A549 (cell line): ENCODE results near the gene HACL1. TPM values are rescaled to one million over a fixed set of nuclear protein-coding genes. Genes with fewer than 3 reads are reported as not detected.
A peak's percentile ranks its signal among the peaks of the same experiment; 100 is the strongest.

ENCODE experiments used
- BCL3 ChIP-seq: fragments of >200 bp; sonication (Bioruptor Twin); formaldehyde crosslinking; IDR thresholded peaks from 3 replicates; pipeline ENCODE4 v1.6.1; 2016
- BHLHE40 ChIP-seq: IDR thresholded peaks from 2 replicates; pipeline ENCODE4 v1.6.1; 2012; ENCODE audit warnings: low read depth, low read length, inconsistent platforms
- CBX2 ChIP-seq: fragments of 200-600 bp; sonication (generic); IDR thresholded peaks from 2 replicates; pipeline ENCODE4 v1.6.1; 2016; ENCODE audit warnings: low read depth, mild to moderate bottlenecking, borderline replicate concordance
- CBX8 ChIP-seq: fragments of 200-600 bp; sonication (generic); IDR thresholded peaks from 2 replicates; pipeline ENCODE4 v1.6.1; 2016
- CEBPB ChIP-seq, 2 experiments: fragments of >200 bp in 1 of 2; sonication (Bioruptor Twin) in 1 of 2; formaldehyde crosslinking in 1 of 2; IDR thresholded peaks; 2 replicates each; pipeline ENCODE4 v1.6.1; 2012 to 2016
- CHD2 ChIP-seq: fragments of 150-350 bp; IDR thresholded peaks from 2 replicates; pipeline ENCODE4 v1.6.1; 2014; ENCODE audit warnings: low read length; ENCODE audit not compliant: partially characterized antibody
- CTCF ChIP-seq: fragments of >200 bp; sonication (Bioruptor Twin); formaldehyde crosslinking; IDR thresholded peaks from 3 replicates; pipeline ENCODE4 v1.5.1; 2016
- E2F6 ChIP-seq: IDR thresholded peaks from 2 replicates; pipeline ENCODE4 v1.6.1; 2012; ENCODE audit warnings: low read depth, borderline replicate concordance
- EHF ChIP-seq: fragments of 250-450 bp; sonication (Bioruptor Pico); IDR thresholded peaks from 2 replicates; pipeline ENCODE4 v1.5.0; 2020; ENCODE audit warnings: mild to moderate bottlenecking
- EHMT2 ChIP-seq: fragments of 200-600 bp; sonication (generic); IDR thresholded peaks from 2 replicates; pipeline ENCODE4 v1.6.1; 2016; ENCODE audit warnings: antibody characterized with exemption, low read depth, mild to moderate bottlenecking, moderate library complexity
- FOSL2 ChIP-seq, 2 experiments: fragments of 450-650 bp in 1 of 2; fragments of >200 bp in 1 of 2; sonication (Bioruptor Twin) in 1 of 2; formaldehyde crosslinking; IDR thresholded peaks; 2 replicates each; pipeline versions ENCODE4 v1.5.0 to v1.6.1; 2016 to 2020; ENCODE audit warnings: mild to moderate bottlenecking in 1 of 2, moderate library complexity in 1 of 2
- HDAC2 ChIP-seq: fragments of 200-600 bp; sonication (generic); IDR thresholded peaks from 2 replicates; pipeline ENCODE4 v1.6.1; 2016
- HEYL ChIP-seq: fragments of 250-450 bp; sonication (Bioruptor Pico); IDR thresholded peaks from 2 replicates; pipeline ENCODE4 v1.8.0; 2021; ENCODE audit warnings: mild to moderate bottlenecking, moderate library complexity
- HOXA7 ChIP-seq: fragments of 250-450 bp; sonication (Bioruptor Pico); IDR thresholded peaks from 2 replicates; pipeline ENCODE4 v1.5.0; 2020; ENCODE audit warnings: mild to moderate bottlenecking, moderate library complexity
- HOXB13 ChIP-seq: fragments of 250-450 bp; sonication (Bioruptor Pico); IDR thresholded peaks from 2 replicates; pipeline ENCODE4 v1.5.0; 2020; ENCODE audit warnings: low read depth, mild to moderate bottlenecking, moderate library complexity
- KDM5A ChIP-seq: fragments of 200-600 bp; sonication (generic); IDR thresholded peaks from 2 replicates; pipeline ENCODE4 v1.6.1; 2016; ENCODE audit warnings: antibody characterized with exemption, mild to moderate bottlenecking
- MAFK ChIP-seq: fragments of 450-650 bp; IDR thresholded peaks from 2 replicates; pipeline ENCODE4 v1.6.1; 2014; ENCODE audit not compliant: partially characterized antibody
- MAZ ChIP-seq: fragments of 150-350 bp; IDR thresholded peaks from 2 replicates; pipeline ENCODE4 v1.6.1; 2014; ENCODE audit warnings: antibody characterized with exemption, low read depth, low read length, borderline replicate concordance
- NFE2L2 ChIP-seq: fragments of 150-350 bp; conservative IDR thresholded peaks from 2 replicates; pipeline ENCODE4 v1.6.1; 2014; ENCODE audit warnings: low read length
- NPAS2 ChIP-seq: fragments of 250-450 bp; sonication (Bioruptor Pico); IDR thresholded peaks from 2 replicates; pipeline ENCODE4 v1.8.0; 2022; ENCODE audit warnings: mild to moderate bottlenecking, moderate library complexity, borderline replicate concordance
- NR3C1 ChIP-seq: fragments of >200 bp; sonication (Bioruptor Twin); formaldehyde crosslinking; IDR thresholded peaks from 3 replicates; pipeline ENCODE4 v1.6.1; 2017
- RARB ChIP-seq: fragments of 250-450 bp; sonication (Bioruptor Pico); IDR thresholded peaks from 2 replicates; pipeline ENCODE4 v1.8.0; 2021; ENCODE audit warnings: mild to moderate bottlenecking, moderate library complexity
- RCOR1 ChIP-seq: fragments of 150-350 bp; IDR thresholded peaks from 2 replicates; pipeline ENCODE4 v1.6.1; 2014; ENCODE audit warnings: antibody characterized with exemption, low read length, low read depth
- RFX5 ChIP-seq: fragments of 450-650 bp; IDR thresholded peaks from 2 replicates; pipeline ENCODE4 v1.7.1; 2014; ENCODE audit warnings: antibody characterized with exemption, mild to moderate bottlenecking, moderate library complexity
- SREBF2 ChIP-seq: fragments of 450-650 bp; IDR thresholded peaks from 2 replicates; pipeline ENCODE4 v1.6.1; 2014; ENCODE audit warnings: mild to moderate bottlenecking, moderate library complexity
- TFCP2L1 ChIP-seq: fragments of 250-450 bp; sonication (Bioruptor Pico); IDR thresholded peaks from 2 replicates; pipeline ENCODE4 v1.5.0; 2021; ENCODE audit warnings: mild to moderate bottlenecking
- ZC3H11A ChIP-seq: fragments of 450-650 bp; IDR thresholded peaks from 2 replicates; pipeline ENCODE4 v1.6.1; 2014; ENCODE audit warnings: antibody characterized with exemption, mild to moderate bottlenecking
- ZFP36 ChIP-seq: fragments of 450-650 bp; IDR thresholded peaks from 2 replicates; pipeline ENCODE4 v1.6.1; 2014; ENCODE audit warnings: borderline replicate concordance; ENCODE audit not compliant: partially characterized antibody
- polyA plus RNA-seq, 4 experiments: library from polyadenylated mRNA; depleted of rRNA in 3 of 4; stranded (reverse); fragments of >200 nt; fragmentation: RNase III in 1 of 4; extraction: RNeasy Plus Mini Kit Qiagen cat#74134 plus additional on column Dnase treatment in 1 of 4; gene quantifications; 2 replicates in 3 of 4; 3 replicates in 1 of 4; pipeline ENCODE4 v1.2.3, GENCODE V29; 2011 to 2017
- TF ChIP-seq, protein P1 (sequence below): fragments of 150-350 bp; IDR thresholded peaks from 2 replicates; pipeline ENCODE4 v1.6.1; 2014; ENCODE audit warnings: low read depth, mild to moderate bottlenecking, low read length
- TF ChIP-seq, protein P2 (sequence below): IDR thresholded peaks from 2 replicates; pipeline ENCODE4 v1.6.1; 2012
- TF ChIP-seq, protein P3 (sequence below): fragments of 450-650 bp; IDR thresholded peaks from 2 replicates; pipeline ENCODE4 v1.6.1; 2014; ENCODE audit warnings: antibody characterized with exemption
- TF ChIP-seq, protein P4 (sequence below): fragments of 250-450 bp; sonication (Bioruptor Pico); IDR thresholded peaks from 2 replicates; pipeline ENCODE4 v1.5.0; 2021; ENCODE audit warnings: mild to moderate bottlenecking, moderate library complexity, borderline replicate concordance
- TF ChIP-seq, protein P5 (sequence below): fragments of 250-450 bp; sonication (Bioruptor Pico); IDR thresholded peaks from 2 replicates; pipeline ENCODE4 v1.5.0; 2020; ENCODE audit warnings: low read depth, mild to moderate bottlenecking, moderate library complexity
- TF ChIP-seq, protein P6 (sequence below): fragments of >200 bp; sonication (Bioruptor Twin); formaldehyde crosslinking; IDR thresholded peaks from 2 replicates; pipeline ENCODE4 v1.6.1; 2016

HACL1 gene
- polyA plus RNA-seq, 2 of the 4 experiments (the other 2 are of a cell fraction): 26.3 to 51.0 TPM

DNA sequence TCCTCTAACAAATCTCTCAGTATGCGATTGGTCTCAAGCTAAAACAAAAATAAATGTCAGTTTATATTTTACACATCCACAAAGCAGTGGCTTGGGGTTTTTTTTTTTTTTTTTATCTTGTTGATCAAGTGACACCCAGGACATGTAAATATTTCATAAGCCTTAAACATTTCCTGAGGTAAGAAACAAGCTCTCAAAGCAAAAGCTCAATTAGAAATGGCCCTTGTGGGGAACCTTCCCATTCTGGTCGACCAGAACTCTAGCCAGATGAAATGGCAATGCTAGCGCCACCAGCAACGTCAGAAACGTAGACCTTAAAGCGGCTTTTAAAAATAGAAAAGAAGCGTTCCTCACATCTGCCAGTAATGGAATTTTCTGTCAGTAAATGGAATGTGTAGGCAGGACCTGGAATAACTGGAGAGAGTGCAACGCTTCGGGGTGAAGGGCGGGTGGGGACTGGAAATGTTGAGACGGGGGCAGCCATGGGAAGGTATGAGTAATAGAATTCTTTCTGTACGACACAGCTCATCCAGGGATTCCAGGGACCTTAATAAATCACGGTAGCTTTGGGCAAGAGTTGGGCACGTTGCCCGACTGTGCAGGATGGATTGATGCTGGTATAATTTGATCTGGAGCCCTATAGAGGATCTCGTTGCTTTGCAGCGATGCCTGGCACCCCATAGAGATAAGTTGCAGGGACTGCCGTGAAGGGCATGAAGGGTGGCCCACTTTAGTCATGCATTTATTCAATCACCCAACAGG is 44.6 kb upstream of the HACL1 start (continued):
- TF ChIP-seq, protein P1, sequence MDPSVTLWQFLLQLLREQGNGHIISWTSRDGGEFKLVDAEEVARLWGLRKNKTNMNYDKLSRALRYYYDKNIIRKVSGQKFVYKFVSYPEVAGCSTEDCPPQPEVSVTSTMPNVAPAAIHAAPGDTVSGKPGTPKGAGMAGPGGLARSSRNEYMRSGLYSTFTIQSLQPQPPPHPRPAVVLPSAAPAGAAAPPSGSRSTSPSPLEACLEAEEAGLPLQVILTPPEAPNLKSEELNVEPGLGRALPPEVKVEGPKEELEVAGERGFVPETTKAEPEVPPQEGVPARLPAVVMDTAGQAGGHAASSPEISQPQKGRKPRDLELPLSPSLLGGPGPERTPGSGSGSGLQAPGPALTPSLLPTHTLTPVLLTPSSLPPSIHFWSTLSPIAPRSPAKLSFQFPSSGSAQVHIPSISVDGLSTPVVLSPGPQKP: no peak
- TF ChIP-seq KDM5A: no peak
- TF ChIP-seq FOSL2 (IDR thresholded peaks at IDR 0.05): peak; percentile 80
- TF ChIP-seq FOSL2 (CRISPR knock-in tag; IDR thresholded peaks at IDR 0.05): peak; percentile 83
- no peak for TF ChIP-seq HEYL (CRISPR knock-in tag)
- TF ChIP-seq, protein P2, sequence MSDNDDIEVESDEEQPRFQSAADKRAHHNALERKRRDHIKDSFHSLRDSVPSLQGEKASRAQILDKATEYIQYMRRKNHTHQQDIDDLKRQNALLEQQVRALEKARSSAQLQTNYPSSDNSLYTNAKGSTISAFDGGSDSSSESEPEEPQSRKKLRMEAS: peak; percentile 69
- TF ChIP-seq, protein P3, sequence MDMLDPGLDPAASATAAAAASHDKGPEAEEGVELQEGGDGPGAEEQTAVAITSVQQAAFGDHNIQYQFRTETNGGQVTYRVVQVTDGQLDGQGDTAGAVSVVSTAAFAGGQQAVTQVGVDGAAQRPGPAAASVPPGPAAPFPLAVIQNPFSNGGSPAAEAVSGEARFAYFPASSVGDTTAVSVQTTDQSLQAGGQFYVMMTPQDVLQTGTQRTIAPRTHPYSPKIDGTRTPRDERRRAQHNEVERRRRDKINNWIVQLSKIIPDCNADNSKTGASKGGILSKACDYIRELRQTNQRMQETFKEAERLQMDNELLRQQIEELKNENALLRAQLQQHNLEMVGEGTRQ: no peak
- no peak for TF ChIP-seq HOXB13 (CRISPR knock-in tag)
- TF ChIP-seq NR3C1: no peak
- no peak for TF ChIP-seq SREBF2
- TF ChIP-seq EHF (CRISPR knock-in tag): no peak
- TF ChIP-seq HDAC2: no peak
- TF ChIP-seq, protein P4, sequence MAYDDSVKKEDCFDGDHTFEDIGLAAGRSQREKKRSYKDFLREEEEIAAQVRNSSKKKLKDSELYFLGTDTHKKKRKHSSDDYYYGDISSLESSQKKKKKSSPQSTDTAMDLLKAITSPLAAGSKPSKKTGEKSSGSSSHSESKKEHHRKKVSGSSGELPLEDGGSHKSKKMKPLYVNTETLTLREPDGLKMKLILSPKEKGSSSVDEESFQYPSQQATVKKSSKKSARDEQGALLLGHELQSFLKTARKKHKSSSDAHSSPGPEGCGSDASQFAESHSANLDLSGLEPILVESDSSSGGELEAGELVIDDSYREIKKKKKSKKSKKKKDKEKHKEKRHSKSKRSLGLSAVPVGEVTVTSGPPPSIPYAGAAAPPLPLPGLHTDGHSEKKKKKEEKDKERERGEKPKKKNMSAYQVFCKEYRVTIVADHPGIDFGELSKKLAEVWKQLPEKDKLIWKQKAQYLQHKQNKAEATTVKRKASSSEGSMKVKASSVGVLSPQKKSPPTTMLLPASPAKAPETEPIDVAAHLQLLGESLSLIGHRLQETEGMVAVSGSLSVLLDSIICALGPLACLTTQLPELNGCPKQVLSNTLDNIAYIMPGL (CRISPR knock-in tag): no peak
- TF ChIP-seq NPAS2: no peak
- peak; percentile 22 to 82; a peak in 3 of 4 replicates for TF ChIP-seq CEBPB (IDR thresholded peaks at IDR 0.05)
- TF ChIP-seq CHD2: no peak
- TF ChIP-seq MAFK: no peak
- TF ChIP-seq CBX2: no peak
- no peak for TF ChIP-seq RARB (CRISPR knock-in tag)
- TF ChIP-seq NFE2L2: no peak
- TF ChIP-seq RFX5: no peak
- no peak for TF ChIP-seq BCL3
- TF ChIP-seq E2F6: no peak
- TF ChIP-seq ZFP36: no peak
- no peak for TF ChIP-seq MAZ
- no peak for TF ChIP-seq TFCP2L1
- TF ChIP-seq EHMT2: no peak
- no peak for TF ChIP-seq HOXA7 (CRISPR knock-in tag)
- TF ChIP-seq, protein P5, sequence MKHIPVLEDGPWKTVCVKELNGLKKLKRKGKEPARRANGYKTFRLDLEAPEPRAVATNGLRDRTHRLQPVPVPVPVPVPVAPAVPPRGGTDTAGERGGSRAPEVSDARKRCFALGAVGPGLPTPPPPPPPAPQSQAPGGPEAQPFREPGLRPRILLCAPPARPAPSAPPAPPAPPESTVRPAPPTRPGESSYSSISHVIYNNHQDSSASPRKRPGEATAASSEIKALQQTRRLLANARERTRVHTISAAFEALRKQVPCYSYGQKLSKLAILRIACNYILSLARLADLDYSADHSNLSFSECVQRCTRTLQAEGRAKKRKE: peak; percentile 67; the same call in 1 of the 2 replicates
- no peak for TF ChIP-seq BHLHE40
- no peak for TF ChIP-seq ZC3H11A
- no peak for TF ChIP-seq RCOR1
- TF ChIP-seq, protein P6, sequence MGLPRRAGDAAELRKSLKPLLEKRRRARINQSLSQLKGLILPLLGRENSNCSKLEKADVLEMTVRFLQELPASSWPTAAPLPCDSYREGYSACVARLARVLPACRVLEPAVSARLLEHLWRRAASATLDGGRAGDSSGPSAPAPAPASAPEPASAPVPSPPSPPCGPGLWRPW: no peak
- TF ChIP-seq CBX8: no peak
- TF ChIP-seq CTCF: no peak
